Measurements from ENCODE around the gene C11orf21. TPM values are rescaled to one million over a fixed set of nuclear protein-coding genes. Genes with fewer than 3 reads are reported as not detected.
"Not testable (repeated sequence)": the region's sequence is repeated elsewhere in the genome, so short reads cannot be mapped to it uniquely, and the experiment has no call there.

Gene C11orf21
- total RNA-seq (2.3 TPM), polyA plus RNA-seq (ENCODE audit: insufficient read depth in 1 of 8, insufficient read length in 8 of 8, low replicate concordance in 1 of 8) (1 to 10 TPM in 5 of 8 donors, under 1 TPM in 3; 0.41 to 4.1 (median 2.0) TPM)
- long read RNA-seq, donor 1, partial matches to known transcripts, result 0 of 1 reads
- long read RNA-seq, donor 1, other reads (novel, unspliced or antisense), result 0 of 1 reads
- long read RNA-seq, donor 2, result 0 reads
- long read RNA-seq, donor 3, result 0 reads
- long read RNA-seq, donor 4, result 0 reads
- long read RNA-seq, donor 5, result 0 reads
- long read RNA-seq, donor 6, result 0 reads
- long read RNA-seq, donor 7, result 0 reads
- long read RNA-seq, donor 8, result 0 reads
- long read RNA-seq, donor 9, result 0 reads
- long read RNA-seq, donor 10, result 0 reads
- long read RNA-seq, donor 11, result 0 reads

DNA sequence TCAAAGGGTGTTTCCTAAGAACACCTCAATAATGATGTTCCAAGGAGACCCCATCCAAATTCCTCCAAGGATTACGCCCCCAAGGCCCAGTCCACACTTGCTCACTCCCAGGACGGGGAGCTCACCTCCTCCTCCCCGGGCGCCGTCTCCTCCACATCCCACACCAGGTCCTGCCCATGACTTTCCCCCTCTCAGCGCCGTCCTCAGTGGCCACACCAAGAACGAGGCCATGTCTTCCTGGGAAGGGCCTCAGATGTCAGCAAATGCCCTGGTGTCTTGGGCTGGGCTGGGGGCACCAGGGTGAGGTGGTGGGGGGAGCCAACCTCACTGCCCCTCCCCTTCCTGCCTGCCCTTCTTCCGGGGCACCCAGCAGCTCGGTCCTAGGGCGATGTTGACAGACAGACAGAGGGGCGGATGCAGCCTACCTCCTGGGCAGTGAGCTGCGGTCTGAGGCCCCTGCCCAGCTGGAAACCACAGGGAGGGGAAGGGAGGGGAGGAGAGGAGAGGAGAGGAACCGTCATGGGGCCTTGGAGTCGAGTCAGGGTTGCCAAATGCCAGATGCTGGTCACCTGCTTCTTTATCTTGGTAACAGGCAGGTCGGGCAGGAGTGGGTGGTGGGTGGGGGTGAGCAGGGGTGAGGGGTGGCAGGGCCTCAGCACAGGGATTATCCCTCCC, at the start of gene C11orf21, which contains the start of gene TSPAN32:
C11orf21 (minus strand) TSS at position 288 of the 675 bp plus-strand sequence; CDS start at position 178, 110 bp downstream.
TSPAN32 (plus strand) TSS at position 383 of the 675 bp plus-strand sequence; CDS start at position 520, 137 bp downstream.
- DNase-seq, result peak; percentile 62
- Histone ChIP-seq H3K4me3 (ENCODE audit: low read length) (peak within 1 kb of the TSS; percentile 9), H3K36me3 (ENCODE audit: control insufficient read depth, insufficient read depth, low read length) (no peaks in the 10 kb centered on the region), H3K27me3 (ENCODE audit: control insufficient read depth, insufficient read depth, low read length) (no peaks in the 10 kb centered on the region), H3K4me1 (ENCODE audit: control insufficient read depth, insufficient read depth, low read length) (peaks cover 59% of the 10 kb centered on the region), H3K9me3 (replicated peaks; ENCODE audit: control insufficient read depth, low read depth, low read length) (no peaks in the 10 kb centered on the region), H3K27ac (ENCODE audit: low read length) (peak within 1 kb of the TSS; percentile 31)
- 56% methylated on average over 3 of the region's 16 CpGs for WGBS (ENCODE audit: insufficient coverage)

GRCh38 chr11:2348986-2349385, 47.3 kb upstream of the C11orf21 start:
- peaks cover 14% of the 10 kb centered on the region for H3K9me3 ChIP-seq (replicated peaks; ENCODE audit: control insufficient read depth, low read depth, low read length)
- WGBS (ENCODE audit: insufficient coverage), result no CpG with 5 or more reads among the region's 1 CpG
- no peak overlapping the region for H3K27ac ChIP-seq (ENCODE audit: low read length)
- DNase-seq, result peak; percentile 27
- H3K4me3 ChIP-seq (ENCODE audit: low read length), result no peak overlapping the region
- no peaks in the 10 kb centered on the region for H3K36me3 ChIP-seq (ENCODE audit: control insufficient read depth, insufficient read depth, low read length)
- H3K4me1 ChIP-seq (ENCODE audit: control insufficient read depth, insufficient read depth, low read length), result no peaks in the 10 kb centered on the region
- no peaks in the 10 kb centered on the region for H3K27me3 ChIP-seq (ENCODE audit: control insufficient read depth, insufficient read depth, low read length)

DNA sequence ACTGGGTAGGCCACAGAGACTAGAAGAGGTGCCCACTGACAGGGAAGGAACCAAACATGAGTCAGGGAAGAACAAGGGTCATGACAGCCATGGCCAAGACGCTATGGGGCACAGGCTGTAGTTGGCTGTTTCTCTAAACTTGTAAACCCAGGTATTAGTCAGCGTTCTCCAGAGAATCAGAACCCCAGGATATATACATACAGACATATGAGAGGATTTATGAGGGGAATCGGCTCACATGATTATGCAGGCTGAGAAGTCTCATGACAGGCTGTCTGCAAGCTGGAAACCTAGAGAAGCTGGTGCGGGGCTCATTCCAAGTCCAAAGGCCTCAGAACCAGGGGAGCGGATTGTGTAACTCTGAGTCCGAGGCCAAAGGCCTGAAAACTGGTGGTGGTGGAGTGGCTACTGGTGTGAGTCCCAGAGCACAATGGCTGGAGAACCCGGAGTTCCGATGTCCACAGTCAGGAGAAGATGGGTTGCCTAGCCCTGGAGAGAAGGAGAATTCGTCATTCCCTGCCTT, 45.7 kb upstream of the C11orf21 start:
- no peak overlapping the region for H3K27ac ChIP-seq (ENCODE audit: low read length)
- no peaks in the 10 kb centered on the region for H3K36me3 ChIP-seq (ENCODE audit: control insufficient read depth, insufficient read depth, low read length)
- 96% methylated on average over 4 of the region's 9 CpGs for WGBS (ENCODE audit: insufficient coverage)
- H3K9me3 ChIP-seq (replicated peaks; ENCODE audit: control insufficient read depth, low read depth, low read length), result peaks cover 14% of the 10 kb centered on the region
- no peak overlapping the region for H3K4me3 ChIP-seq (ENCODE audit: low read length)
- no peaks in the 10 kb centered on the region for H3K27me3 ChIP-seq (ENCODE audit: control insufficient read depth, insufficient read depth, low read length)
- H3K4me1 ChIP-seq (ENCODE audit: control insufficient read depth, insufficient read depth, low read length), result no peaks in the 10 kb centered on the region
- DNase-seq, result no peak

DNA sequence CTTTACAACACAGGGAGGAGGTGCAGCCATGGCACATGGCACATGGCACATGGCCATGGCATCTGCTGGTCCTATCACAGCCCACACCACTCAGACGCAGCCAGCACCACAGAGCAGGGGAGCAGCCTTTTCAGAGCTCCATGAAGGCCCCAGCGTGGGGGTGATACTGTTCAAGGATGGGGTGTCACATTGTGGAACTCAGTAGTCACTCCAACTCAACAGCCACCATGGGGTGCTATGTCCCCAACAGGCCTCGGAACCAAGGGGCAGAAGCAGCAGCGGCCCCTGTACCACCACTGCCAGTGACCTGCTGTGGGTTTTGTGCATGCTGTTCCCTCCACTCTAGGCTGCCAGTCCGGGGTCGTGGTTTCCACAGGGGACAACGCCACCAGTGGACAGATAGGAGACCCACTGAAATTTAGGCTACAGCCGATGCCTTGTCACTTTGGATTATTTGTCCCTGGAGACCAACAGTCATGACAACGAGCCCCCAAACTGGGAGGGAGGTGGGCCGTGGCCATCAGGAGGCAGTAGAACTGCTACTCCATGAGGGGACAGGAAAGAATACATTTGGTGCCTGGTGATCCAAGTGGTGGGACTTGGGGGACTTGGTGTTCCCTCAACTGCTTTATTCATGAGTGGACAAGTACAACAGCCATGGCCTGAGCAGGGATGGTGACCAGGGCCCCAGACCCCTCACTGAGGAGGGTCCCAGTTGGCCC, 45.0 kb upstream of the C11orf21 start:
- Histone ChIP-seq H3K4me3 (ENCODE audit: low read length) (no peak overlapping the region), H3K27ac (ENCODE audit: low read length) (no peak overlapping the region), H3K27me3 (ENCODE audit: control insufficient read depth, insufficient read depth, low read length) (no peaks in the 10 kb centered on the region), H3K9me3 (replicated peaks; ENCODE audit: control insufficient read depth, low read depth, low read length) (peaks cover 14% of the 10 kb centered on the region), H3K4me1 (ENCODE audit: control insufficient read depth, insufficient read depth, low read length) (no peaks in the 10 kb centered on the region), H3K36me3 (ENCODE audit: control insufficient read depth, insufficient read depth, low read length) (no peaks in the 10 kb centered on the region)
- 87% methylated on average over 9 of the region's 10 CpGs for whole genome bisulfite sequencing (ENCODE audit: insufficient coverage)
- DNase-seq, result no peak

GRCh38 chr11:2346014-2346413, 44.3 kb upstream of the C11orf21 start:
- no peak overlapping the region for H3K27ac ChIP-seq (ENCODE audit: low read length)
- DNase-seq, result no peak
- H3K9me3 ChIP-seq (replicated peaks; ENCODE audit: control insufficient read depth, low read depth, low read length), result peaks cover 14% of the 10 kb centered on the region
- WGBS (ENCODE audit: insufficient coverage), result 79% methylated on average over 3 of the region's 4 CpGs
- H3K4me3 ChIP-seq (ENCODE audit: low read length), result no peak overlapping the region
- no peaks in the 10 kb centered on the region for H3K4me1 ChIP-seq (ENCODE audit: control insufficient read depth, insufficient read depth, low read length)
- no peaks in the 10 kb centered on the region for H3K27me3 ChIP-seq (ENCODE audit: control insufficient read depth, insufficient read depth, low read length)
- H3K36me3 ChIP-seq (ENCODE audit: control insufficient read depth, insufficient read depth, low read length), result no peaks in the 10 kb centered on the region

- Histone ChIP-seq H3K4me3 (ENCODE audit: low read length) (no peak overlapping the region), H3K36me3 (ENCODE audit: control insufficient read depth, insufficient read depth, low read length) (no peaks in the 10 kb centered on the region), H3K27me3 (ENCODE audit: control insufficient read depth, insufficient read depth, low read length) (no peaks in the 10 kb centered on the region), H3K9me3 (replicated peaks; ENCODE audit: control insufficient read depth, low read depth, low read length) (peaks cover 13% of the 10 kb centered on the region), H3K27ac (ENCODE audit: low read length) (no peak overlapping the region), H3K4me1 (ENCODE audit: control insufficient read depth, insufficient read depth, low read length) (no peaks in the 10 kb centered on the region)
- WGBS (ENCODE audit: insufficient coverage), result 100% methylated on average over 1 of the region's 2 CpGs
- no peak for DNase-seq
Measured at GRCh38 chr11:2345050-2345449, 43.3 kb upstream of the C11orf21 start.

GRCh38 chr11:2343502-2343901, 41.8 kb upstream of the C11orf21 start:
- Histone ChIP-seq H3K4me1 (ENCODE audit: control insufficient read depth, insufficient read depth, low read length) (no peaks in the 10 kb centered on the region), H3K36me3 (ENCODE audit: control insufficient read depth, insufficient read depth, low read length) (no peaks in the 10 kb centered on the region), H3K27ac (ENCODE audit: low read length) (no peak overlapping the region), H3K4me3 (ENCODE audit: low read length) (no peak overlapping the region), H3K9me3 (replicated peaks; ENCODE audit: control insufficient read depth, low read depth, low read length) (peaks cover 3% of the 10 kb centered on the region), H3K27me3 (ENCODE audit: control insufficient read depth, insufficient read depth, low read length) (no peaks in the 10 kb centered on the region)
- WGBS (ENCODE audit: insufficient coverage), result 100% methylated on average over 1 of the region's 4 CpGs
- no peak for DNase-seq

GRCh38 chr11:2342981-2343380, 41.3 kb upstream of the C11orf21 start:
- Histone ChIP-seq H3K4me1 (ENCODE audit: control insufficient read depth, insufficient read depth, low read length) (no peaks in the 10 kb centered on the region), H3K4me3 (ENCODE audit: low read length) (no peak overlapping the region), H3K9me3 (replicated peaks; ENCODE audit: control insufficient read depth, low read depth, low read length) (peaks cover 3% of the 10 kb centered on the region), H3K27me3 (ENCODE audit: control insufficient read depth, insufficient read depth, low read length) (no peaks in the 10 kb centered on the region), H3K36me3 (ENCODE audit: control insufficient read depth, insufficient read depth, low read length) (no peaks in the 10 kb centered on the region), H3K27ac (ENCODE audit: low read length) (no peak overlapping the region)
- no peak for DNase-seq
- 75% methylated on average over 2 of the region's 5 CpGs for WGBS (ENCODE audit: insufficient coverage)

DNA sequence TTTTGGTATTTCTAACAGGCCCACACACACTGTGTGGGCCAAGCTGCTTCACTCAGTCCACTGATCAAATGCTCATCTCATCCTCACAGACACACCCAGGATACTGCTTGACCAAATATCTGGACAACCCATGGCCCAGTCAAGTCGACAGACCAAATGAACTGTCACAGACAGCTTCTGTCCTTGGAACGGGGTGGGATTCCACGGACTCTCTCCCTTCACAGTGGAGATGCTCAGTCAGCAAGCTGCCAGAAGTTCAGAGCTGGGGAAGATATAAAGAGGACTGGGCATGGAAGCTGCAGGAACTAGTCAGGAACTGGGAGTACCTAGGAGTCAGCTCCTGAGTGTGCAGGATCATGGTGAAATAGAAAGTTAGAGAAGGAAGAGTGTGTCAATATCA, 40.8 kb upstream of the C11orf21 start:
- whole genome bisulfite sequencing (ENCODE audit: insufficient coverage), result 96% methylated on average over 3 of the region's 3 CpGs
- no peaks in the 10 kb centered on the region for H3K36me3 ChIP-seq (ENCODE audit: control insufficient read depth, insufficient read depth, low read length)
- no peak for DNase-seq

DNA sequence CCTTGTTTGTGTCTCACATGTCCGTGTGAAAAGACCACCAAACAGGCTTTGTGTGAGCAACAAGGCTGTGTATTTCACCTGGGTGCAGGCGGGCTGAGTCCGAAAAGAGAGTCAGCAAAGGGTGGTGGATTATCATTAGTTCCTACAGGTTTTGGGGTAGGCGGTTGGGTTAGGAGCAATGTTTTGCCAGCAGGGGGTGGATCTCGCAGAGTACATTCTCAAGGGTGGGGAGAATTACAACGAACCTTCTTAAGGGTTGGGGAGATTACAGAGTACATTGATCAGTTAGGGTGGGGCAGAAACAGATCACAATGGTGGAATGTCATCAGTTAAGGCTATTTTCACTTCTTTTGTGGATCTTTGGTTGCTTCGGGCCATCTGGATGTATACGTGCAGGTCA, 37.0 kb upstream of the C11orf21 start:
- not testable (repeated sequence) for H3K9me3 ChIP-seq (replicated peaks; ENCODE audit: control insufficient read depth, low read depth, low read length); DNase-seq; H3K4me1 ChIP-seq (ENCODE audit: control insufficient read depth, insufficient read depth, low read length); H3K27me3 ChIP-seq (ENCODE audit: control insufficient read depth, insufficient read depth, low read length); H3K27ac ChIP-seq (ENCODE audit: low read length); H3K36me3 ChIP-seq (ENCODE audit: control insufficient read depth, insufficient read depth, low read length); H3K4me3 ChIP-seq (ENCODE audit: low read length)
- WGBS (ENCODE audit: insufficient coverage), result 76% methylated on average over 6 of the region's 8 CpGs

More for the DNA sequence above, 40.8 kb upstream of the C11orf21 start:
- Histone ChIP-seq H3K27me3 (ENCODE audit: control insufficient read depth, insufficient read depth, low read length) (no peaks in the 10 kb centered on the region), H3K9me3 (replicated peaks; ENCODE audit: control insufficient read depth, low read depth, low read length) (peaks cover 3% of the 10 kb centered on the region), H3K4me1 (ENCODE audit: control insufficient read depth, insufficient read depth, low read length) (no peaks in the 10 kb centered on the region), H3K27ac (ENCODE audit: low read length) (no peak overlapping the region), H3K4me3 (ENCODE audit: low read length) (no peak overlapping the region)

All from muscle of leg (tissue), 16 donors.